GM19099 (cell line): ENCODE results near the gene ZBTB46.

Source experiments
- POLR2A ChIP-seq: IDR thresholded peaks from 3 replicates; pipeline ENCODE4 v1.6.1; 2011; ENCODE audit warnings: low read depth; ENCODE audit not compliant: insufficient read length; ENCODE audit errors: extremely low read depth

ZBTB46 gene

DNA sequence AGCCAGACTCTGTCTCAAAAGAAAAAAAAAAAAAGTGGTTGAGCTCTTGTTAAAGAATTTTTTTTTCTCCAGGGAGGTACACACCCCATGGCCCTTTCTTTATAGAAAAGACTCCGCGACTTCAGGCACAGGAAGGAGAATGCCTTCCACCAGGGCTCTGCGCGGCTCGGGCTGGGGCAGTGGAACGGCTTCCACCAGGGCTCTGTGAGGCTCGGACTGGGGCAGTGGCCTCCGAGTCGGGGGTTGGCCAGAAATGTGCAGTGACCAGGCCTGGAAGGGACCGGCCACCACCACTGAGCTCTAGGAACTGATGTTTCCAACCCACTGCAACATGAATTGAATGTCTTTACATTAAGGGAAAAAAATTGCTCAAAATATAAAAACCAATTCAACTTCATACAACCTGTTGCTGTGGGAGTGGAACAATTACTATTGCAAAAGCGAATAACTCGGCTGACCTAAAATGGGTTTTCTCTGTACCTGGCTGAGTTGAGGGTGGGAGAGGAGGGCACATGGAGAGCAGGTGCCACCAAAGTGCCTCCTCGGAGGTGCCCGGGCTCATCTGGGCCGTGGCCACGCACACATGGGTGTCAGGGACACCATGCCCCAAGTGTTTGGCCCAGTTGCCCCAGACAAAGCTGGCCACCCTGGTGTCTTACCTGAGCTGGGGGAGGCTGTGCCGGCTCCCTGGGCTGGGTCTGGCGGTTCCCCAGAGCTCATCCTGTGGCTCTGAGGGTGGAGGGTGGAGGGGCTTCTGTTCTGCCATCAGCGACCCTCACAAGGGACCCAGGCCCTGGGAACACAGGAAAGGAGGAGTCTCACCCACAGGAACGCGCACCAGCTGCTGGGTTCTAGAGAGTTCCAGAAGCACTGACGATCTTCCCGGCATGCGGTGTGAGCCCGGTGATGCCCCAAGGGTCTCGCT is 62.2 kb downstream of the ZBTB46 start:
- TF ChIP-seq POLR2A = no peak

DNA sequence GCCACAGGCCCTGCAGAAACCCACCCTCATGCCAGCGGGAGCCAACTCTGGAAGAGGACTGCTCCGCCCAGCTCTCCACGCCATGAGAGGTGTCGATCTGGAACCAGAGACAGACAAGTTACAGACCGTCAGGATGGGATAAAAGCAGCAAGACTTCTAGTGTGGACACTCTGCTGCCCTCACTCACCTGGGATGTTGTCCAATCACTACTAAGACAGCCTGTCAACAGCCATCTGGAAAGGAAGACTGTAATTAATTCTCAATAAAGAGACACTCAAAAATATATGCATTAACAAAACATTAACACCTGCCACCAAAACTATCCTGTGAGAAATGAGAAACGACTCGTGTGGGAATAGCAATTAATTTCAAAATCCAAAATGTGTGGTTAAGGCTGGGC is 63.2 kb downstream of the ZBTB46 start:
- no peak for TF ChIP-seq POLR2A

DNA sequence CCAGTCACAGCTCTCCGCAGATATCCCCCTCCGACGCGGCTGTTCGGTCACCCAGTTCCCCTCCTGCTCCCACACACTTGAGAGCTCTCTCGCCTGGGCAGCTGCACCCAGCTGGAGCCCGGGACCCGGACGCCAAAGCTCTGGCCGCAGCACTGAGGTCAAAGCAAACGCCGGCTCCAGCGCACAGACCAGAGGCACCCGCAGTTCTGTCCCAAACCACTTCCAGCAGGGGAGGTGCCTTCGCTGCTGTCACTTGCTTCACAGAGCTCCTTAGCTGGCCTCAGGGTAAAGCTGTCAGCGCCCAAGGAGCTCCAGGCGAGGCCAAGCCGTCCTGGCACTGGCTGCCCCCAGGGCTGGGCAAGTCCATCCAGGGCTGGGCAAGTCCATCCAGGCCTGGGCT is 63.6 kb downstream of the ZBTB46 start:
- no peak for TF ChIP-seq POLR2A

DNA sequence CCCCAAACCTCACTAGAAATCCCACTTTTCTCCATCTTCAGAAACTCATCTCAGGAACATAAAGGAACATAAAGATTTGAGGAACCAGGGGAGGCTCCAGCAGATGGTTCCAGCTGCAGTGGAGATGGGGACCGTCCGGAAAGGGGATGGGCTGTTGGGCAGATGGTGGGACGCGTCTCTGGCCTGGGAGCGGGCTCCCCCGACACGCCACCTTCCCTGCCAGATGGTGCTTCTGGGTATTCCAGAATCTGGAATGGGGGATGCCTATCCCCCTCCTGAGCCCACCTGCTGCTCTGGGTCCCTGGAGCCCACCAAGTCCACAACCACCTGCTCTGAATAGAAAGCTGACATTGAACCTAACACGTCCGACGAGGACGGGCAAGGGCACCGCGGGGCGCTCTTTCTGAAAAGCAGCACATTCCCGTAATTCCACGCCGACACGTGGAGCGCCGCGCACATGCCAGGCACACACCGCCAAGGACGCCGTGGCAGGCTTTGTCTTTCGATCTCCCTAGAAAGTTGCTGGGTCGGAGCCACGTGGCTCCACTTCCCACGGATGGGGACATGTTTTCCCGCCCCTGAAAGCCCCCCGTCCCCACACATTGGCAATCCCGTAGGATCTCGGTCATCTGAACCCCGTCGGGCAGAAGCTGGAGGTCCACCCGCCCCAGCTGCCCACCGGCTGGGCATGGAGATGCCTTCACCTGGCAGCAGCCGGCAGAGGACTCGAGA is 64.2 kb downstream of the ZBTB46 start:
- TF ChIP-seq POLR2A = no peak

DNA sequence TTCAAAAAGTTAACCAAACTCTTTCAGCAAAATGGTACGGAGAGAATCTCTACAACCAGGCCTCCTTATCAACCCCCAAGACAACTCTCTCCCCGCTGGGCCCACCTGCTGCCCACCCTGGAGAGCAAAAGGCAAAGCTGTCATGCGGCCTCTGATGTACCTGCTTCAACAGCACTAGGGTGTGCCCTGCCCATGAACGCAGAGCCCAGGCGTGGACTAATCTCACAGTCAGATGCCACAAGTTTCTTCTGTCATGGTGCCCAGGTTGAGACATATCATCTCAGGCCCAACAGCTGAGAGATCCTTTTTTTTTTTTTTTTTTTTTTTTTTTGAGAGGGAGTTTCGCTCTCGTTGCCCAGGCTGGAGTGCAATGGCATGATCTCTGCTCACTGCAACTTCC is 65.2 kb downstream of the ZBTB46 start:
- no peak for TF ChIP-seq POLR2A

DNA sequence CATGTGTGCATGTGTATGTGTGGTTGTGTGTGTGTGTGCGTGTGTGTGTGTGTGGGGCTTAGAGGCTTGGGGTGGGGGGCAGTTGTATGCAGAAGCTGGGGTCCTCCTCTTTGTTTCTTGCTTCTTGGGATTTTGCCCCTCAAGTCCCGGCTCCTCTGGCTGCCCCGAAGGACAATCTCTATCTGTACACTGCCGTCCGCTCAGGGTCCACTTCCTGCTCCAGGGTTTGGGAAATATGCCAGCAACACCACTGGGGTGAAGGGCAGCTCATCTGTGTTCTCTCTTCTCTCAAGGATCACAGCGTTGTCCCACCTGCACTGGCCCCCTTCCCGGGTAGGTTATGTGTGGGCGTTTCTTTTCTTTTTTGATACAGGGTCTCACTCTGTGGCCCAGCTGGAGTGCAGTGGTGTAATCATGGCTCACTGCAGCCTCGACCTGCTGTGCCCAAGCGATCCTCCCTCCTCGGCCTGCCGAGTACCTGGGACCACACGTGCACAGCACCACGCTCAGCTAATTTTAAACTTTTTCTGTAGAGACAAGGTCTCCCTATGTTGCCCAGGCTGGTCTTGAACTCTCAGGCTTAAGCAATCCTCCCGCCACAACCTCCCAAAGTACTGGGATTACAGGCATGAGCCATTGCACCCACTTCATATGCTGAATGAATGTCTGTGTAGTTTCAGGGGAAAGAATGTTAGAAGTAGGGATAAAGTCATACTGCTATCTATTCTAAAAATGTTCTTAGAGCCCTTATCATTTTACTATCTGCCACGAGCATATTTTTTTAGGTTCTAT is 65.8 kb downstream of the ZBTB46 start:
- TF ChIP-seq POLR2A = no peak

DNA sequence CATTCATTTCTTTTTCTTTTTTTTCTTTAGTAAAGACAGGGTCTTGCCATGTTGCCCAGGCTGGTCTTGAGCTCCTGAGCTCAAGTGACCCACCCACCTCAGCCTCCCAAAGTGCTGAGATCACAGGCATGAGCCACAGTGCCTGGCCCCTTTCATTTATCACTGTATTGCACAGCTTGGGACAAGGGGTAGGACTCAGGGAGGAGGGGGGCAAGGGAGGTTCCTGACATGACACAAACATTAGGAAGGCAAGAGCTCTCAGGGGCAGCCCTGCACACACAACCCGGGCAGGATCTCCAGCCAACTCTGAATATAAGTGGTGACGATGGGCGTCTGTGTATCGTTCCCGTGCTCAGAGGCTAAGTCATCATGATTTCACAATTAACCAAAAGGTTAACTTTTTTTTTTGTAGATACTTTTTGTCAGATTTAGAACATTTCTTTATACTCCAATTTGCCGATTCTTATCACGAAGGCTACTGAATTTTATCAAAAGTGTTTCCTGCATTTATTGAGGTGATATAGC is 71.6 kb downstream of the ZBTB46 start:
- TF ChIP-seq POLR2A = no peak

DNA sequence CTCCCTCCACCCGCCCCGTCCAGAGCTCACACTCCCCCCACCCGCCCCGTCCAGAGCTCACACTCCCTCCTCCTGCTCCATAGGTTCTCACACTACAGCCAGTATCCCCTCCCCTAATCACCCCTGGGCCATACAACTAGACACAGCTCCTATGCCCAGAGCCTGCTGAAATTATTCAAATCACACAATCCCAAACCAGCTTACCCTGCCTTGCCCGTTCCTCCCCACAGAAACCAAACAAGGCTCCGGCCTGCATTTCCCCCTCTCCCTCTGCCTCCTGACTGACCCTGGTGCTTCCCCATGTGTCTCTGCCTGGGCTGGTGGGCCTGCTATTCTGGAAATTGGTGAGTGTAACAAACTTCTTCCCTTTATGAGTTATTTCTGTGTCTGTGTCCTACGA is 72.9 kb downstream of the ZBTB46 start:
- TF ChIP-seq POLR2A = no peak

DNA sequence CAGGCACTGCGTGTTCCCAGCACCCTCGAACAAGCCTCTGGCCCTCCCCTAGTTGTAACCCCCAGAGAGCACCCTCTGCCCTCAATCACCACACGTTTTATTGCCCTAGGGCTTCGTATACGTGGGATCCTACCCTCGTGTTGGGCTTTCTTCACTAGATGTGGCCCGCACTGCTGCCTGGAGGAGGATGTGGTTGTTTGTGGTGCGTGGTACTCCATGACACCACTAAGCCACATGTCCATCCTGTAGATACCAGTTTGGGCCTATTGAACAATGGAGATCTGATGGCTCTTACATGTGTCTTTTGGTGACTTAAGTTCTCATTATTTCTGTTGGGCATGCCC is 74.4 kb downstream of the ZBTB46 start:
- TF ChIP-seq POLR2A = no peak

DNA sequence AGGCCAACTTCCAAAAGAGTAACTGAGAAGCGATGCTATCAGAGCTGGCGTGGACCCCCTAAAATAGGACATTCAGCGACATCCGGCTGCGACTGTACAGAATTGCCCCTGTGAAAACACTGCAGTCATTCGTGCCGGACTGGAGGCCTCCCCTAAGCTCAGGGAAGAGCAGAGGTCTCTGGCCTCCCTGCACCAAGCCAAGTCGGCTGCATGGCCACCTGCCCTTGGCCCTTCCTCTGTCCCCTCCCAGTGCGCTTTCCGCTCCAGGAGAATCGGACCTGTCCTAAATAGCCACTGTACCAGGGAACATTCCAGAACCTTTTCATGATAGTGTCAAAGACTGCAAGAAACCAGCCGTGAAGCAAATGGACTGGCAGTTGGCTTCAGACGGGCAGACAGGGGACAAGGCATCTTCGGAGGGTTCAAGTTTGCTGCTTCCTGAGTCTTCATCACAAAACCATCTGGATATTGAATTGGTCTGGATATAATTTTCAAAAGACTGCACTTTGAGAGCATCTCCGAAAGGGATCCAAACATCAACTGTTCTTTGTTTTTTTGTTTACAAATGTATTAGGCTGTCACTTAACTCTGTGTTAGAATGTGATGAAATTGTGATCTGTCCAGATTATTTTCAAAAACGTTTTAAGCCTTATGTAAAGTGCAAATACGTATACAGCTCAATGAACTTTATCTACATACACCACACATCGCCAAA is 75.0 kb downstream of the ZBTB46 start:
- TF ChIP-seq POLR2A = no peak

DNA sequence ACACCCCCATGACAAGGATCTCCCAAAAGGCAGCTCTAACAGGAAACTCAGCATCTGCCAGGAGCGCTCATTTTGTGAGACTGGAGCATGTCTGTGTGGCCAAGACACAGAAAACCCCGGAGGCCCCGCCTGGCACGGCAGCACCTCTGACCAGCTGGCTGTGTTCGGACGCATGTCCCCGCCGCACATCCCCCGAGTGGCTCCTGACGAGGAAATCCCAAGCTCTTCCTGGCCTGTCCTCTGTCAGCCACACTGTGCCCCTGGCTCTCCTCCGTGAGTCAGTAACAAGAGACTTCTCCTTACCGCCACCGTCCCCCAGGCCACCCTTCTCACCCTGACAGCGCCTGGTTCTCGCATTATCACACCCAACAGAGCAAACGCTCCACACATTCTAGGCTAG is 77.1 kb downstream of the ZBTB46 start:
- TF ChIP-seq POLR2A = no peak

DNA sequence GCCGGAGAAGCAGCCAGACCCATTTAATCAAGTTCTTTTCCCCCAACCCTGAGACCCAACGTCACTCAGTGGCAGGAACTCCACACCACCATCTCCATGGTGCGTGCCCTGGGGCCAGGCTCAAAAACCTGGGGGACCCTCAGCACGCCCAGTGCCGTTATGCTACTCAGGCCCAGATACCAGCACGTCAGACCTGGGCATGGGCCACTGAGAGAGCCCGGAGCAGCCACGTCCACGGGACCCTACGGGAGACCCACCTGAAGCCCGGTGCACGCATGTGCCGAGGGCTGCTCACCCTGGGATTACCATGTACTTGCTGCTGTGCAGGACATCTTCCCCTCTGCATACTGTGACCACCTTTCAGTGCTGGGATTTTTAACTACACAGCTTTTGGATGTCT is 77.7 kb downstream of the ZBTB46 start:
- TF ChIP-seq POLR2A = no peak

DNA sequence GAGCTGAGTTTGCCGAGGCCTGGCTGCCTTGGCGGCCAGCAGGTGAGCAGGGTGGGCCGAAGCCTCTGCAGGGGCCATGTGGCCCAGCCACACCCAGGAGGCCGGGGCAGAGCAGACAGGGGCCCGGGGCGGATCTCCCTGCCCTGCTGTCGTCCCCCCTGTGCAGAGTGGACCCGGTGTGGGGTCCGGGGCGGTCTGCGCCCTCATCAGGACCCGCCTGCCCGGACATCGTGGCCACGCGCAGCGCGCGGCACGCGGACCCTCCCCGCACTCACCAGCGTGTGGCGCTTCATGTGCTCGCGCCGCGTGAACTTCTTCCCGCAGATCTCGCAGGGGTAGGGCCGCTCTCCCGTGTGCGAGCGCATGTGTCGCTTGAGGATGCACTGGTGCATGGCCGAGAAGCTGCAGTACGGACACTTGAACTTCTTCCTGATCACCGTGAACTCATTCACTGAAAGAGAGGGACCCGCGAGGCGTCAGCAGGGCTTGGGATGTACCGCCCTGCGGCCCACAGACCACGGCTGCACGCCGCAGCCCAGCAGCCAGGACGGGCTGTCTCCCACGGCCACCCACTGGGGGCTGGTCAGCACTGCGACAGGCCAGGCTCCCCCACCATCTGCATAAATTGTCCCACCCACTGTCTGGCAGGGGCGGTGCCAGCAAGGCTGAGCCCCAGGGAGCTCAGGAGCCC is 78.5 kb downstream of the ZBTB46 start:
- no peak for TF ChIP-seq POLR2A
